ENCODE results near the gene VIPR1.
A peak's percentile ranks its signal among the peaks of the same experiment; 100 is the strongest.
"Not testable (repeated sequence)": the region's sequence is repeated elsewhere in the genome, so short reads cannot be mapped to it uniquely, and the experiment has no call there.

The VIPR1 gene

GRCh38 chr3:42552830-42553229 lies 50.4 kb downstream of the VIPR1 start:
- TF ChIP-seq CTCF (IDR thresholded peaks at IDR 0.05; ENCODE audit: insufficient read depth, missing control alignments): no peak
- FAIRE-seq (no peak), DNase-seq (ENCODE audit: insufficient read length, low spot score) (no peak)

- DNase-seq (ENCODE audit: insufficient read length, low spot score) (no peak), FAIRE-seq (no peak)
- no peak for TF ChIP-seq CTCF (IDR thresholded peaks at IDR 0.05; ENCODE audit: insufficient read depth, missing control alignments)
Observed at GRCh38 chr3:42556089-42556632, 53.7 kb downstream of the VIPR1 start.

- not testable (repeated sequence) for FAIRE-seq
Observed at GRCh38 chr3:42556817-42557216, 54.4 kb downstream of the VIPR1 start.

GRCh38 chr3:42557854-42558253 lies 55.4 kb downstream of the VIPR1 start:
- FAIRE-seq (no peak), DNase-seq (ENCODE audit: insufficient read length, low spot score) (no peak)
- TF ChIP-seq CTCF (IDR thresholded peaks at IDR 0.05; ENCODE audit: insufficient read depth, missing control alignments): no peak

More at GRCh38 chr3:42556817-42557216, 54.4 kb downstream of the VIPR1 start:
- DNase-seq (ENCODE audit: insufficient read length, low spot score): not testable (repeated sequence)

GRCh38 chr3:42562047-42562907 lies 59.8 kb downstream of the VIPR1 start:
- no peak for DNase-seq (ENCODE audit: insufficient read length, low spot score)
- no peak for TF ChIP-seq CTCF (IDR thresholded peaks at IDR 0.05; ENCODE audit: insufficient read depth, missing control alignments)
- FAIRE-seq: no peak

- no peak for DNase-seq (ENCODE audit: insufficient read length, low spot score)
- no peak for FAIRE-seq
- no peak for TF ChIP-seq CTCF (IDR thresholded peaks at IDR 0.05; ENCODE audit: insufficient read depth, missing control alignments)
Observed at GRCh38 chr3:42569593-42570142, 67.2 kb downstream of the VIPR1 start.

GRCh38 chr3:42572278-42572677 lies 69.8 kb downstream of the VIPR1 start:
- TF ChIP-seq CTCF (IDR thresholded peaks at IDR 0.05; ENCODE audit: insufficient read depth, missing control alignments): peak; percentile 70
- FAIRE-seq (no peak), DNase-seq (ENCODE audit: insufficient read length, low spot score) (no peak)
